ENCODE results near the gene MUL1.
A peak's percentile ranks its signal among the peaks of the same experiment; 100 is the strongest.

The MUL1 gene

DNA sequence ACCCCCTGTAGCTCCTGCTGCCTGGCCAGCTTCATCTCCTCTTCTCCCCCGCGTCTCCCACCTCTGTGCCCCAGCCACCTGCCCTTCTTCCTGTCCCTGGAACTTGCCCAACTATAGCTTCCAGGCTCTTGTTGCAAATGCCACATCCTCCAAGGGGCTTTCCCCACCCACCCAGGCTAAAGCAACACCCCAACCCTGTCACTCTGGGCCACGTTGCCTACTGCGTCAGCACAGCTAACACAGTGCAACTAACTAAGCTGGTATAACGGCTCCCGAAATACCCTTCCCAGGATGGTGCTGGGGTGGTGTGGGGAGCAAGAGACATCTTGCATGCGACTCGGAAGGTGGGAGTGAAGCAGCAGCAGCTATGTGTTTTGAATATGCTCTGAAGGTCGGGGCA lies 41.7 kb downstream of the MUL1 start:
- DNase-seq, result peak in 1 of 2 experiments; percentile 30

DNA sequence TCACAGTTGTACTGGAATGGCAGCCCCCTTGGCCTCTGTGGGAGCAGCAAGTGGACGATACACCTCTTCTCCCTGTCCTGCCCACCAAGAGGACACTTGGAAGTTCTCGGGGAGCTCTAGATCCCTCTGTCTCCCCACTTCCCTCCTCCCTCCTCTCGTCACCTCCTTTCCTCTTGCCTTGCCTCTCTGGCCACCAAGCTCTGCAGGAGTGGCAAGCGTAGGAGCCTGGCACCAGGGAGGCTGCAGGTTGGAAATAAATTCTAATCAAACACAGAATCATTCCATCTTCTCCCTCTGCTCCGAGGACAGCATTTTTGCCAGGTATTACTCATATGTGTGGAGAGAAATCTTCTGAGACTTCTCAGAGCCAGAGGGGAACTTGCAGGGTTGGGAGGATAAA lies 42.8 kb downstream of the MUL1 start:
- no peak for DNase-seq

- DNase-seq, result no peak
These were observed 44.4 kb downstream of the MUL1 start for GRCh38 chr1:20463502-20463901.

DNA sequence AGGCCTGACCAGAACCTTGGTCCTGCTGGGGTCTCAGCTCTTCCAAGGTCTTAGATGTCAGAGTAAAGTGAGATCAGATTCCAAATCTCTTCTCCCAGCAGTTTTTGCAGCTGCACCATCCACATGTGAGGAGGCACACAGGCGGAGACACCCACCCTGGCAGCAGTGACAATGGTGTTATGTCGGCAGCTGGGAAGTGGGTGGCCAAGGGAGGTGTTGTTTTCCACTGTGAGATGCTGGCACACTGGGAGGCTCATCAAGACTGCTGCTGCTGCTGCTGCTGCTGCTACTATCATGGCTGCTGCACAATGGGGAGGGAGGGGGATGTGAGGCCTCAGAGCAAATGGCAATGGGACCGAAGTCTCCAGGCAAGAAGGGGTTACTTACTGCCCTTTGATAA lies 45.6 kb downstream of the MUL1 start:
- no peak for DNase-seq

DNA sequence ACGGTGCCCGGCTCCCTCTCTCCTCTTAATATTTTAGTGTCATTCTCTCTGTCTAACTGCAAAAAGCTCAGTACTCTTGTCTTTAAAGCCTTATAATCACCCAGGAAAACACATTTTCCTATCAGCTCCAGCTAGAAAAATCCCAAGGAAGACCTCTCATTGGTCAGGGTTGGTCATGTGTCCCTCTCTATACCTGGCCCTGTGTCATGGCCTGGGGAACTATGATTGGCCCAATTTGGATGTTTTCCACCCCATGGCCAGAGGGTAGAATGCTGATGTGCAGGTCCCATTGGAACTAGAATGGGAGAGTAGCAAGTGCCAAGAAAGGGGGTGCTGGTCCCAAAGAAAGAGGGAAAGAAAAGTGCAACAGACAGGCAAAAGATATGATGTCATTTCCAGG lies 49.2 kb downstream of the MUL1 start:
- DNase-seq, result no peak

GRCh38 chr1:20454004-20454403 lies 53.9 kb downstream of the MUL1 start:
- DNase-seq, result no peak

- DNase-seq, result no peak
These were observed 58.1 kb downstream of the MUL1 start for GRCh38 chr1:20449735-20450311.

All from stimulated activated CD4-positive, alpha-beta T cell treated with anti-CD3 and anti-CD28 coated beads, Interleukin-4, amount 100 ng/mL, for 4 hours (primary cell).